Left ventricle myocardium superior (tissue), 1 donor: ENCODE measurements around the gene CHN2. TPM values are rescaled to one million over a fixed set of nuclear protein-coding genes. Genes with fewer than 3 reads are reported as not detected.
"Not testable (repeated sequence)": the region's sequence is repeated elsewhere in the genome, so short reads cannot be mapped to it uniquely, and the experiment has no call there.

ENCODE experiments used
- ATAC-seq: fragments of 200-7000 bp; cut with Tn5 transposase; one replicate; pipeline ENCODE4 v1.9.1; 2020; ENCODE audit warnings: mild to moderate bottlenecking, moderate library complexity
- DNase-seq: peaks from one replicate; pipeline ENCODE4 v3.0.0-alpha.2; 2020
- intact Hi-C: fragments of 100-400 bp; cut with micrococcal nuclease; formaldehyde crosslinking; loops from one replicate; pipeline ENCODE4 v1.11.0; 2022
- total RNA-seq: library from RNA; stranded (reverse); fragmentation: NEBNext Ultra II Directional; extraction: Animal tissue kit (Norgen Biotek cat#: 25700); gene quantifications from one replicate; pipeline ENCODE4 v1.2.1, GENCODE V29; 2021
- donor health status: DM: no; HTN: yes; CAD: no; lungs with severe emphysema.

The CHN2 gene
- total RNA-seq, 1 donor from 2014 or later: 32.2 TPM

GRCh38 chr7:29248713-29249382, 54.3 kb downstream of the CHN2 start:
- DNase-seq (no peak), ATAC-seq (peak; percentile 33)
- intact Hi-C loops: no loop called here

GRCh38 chr7:29249383-29249750, 54.8 kb downstream of the CHN2 start:
- ATAC-seq: no peak
- intact Hi-C loops: no loop called here
- no peak for DNase-seq

DNA sequence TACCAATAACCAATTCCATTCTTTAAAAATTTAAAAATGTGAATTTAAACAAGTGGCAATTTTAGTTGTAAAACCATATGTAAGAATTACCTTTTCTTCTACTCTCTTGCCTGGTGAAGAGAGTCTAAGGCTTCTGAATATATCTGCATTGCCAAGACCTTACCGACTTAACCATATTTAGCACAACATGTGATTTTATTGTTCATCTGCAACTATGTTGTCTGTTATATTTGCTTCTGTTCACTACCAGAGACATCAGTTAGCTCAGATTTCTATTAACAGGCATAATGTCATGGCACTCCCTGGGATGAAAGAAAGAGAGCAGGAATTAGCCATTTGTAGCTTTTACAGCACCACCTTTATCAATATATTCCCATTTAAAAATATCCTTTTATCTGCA, 55.3 kb downstream of the CHN2 start:
- peak; percentile 58 for ATAC-seq
- intact Hi-C loops: no loop called here
- no peak for DNase-seq

DNA sequence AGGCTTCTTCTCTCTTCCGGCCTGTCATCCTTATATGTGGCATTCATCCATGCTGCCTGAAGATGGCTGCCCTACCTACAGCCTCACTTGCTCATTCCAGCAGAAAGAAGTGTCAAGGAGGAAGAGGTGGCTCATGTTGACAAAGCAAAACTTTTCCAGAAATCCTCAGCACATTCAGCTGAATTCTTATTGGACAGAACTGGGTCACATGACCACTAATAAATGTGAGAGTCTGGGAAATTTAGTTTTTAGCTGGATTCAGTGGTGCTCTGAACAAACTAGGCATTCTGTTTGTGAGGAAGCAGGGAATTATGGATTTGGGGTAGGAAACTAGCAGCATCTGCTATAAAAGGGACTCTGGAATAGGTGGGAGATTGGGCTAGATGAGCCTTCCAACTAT, 58.6 kb downstream of the CHN2 start:
- no peak for ATAC-seq
- intact Hi-C loops: no loop called here
- no peak for DNase-seq

DNA sequence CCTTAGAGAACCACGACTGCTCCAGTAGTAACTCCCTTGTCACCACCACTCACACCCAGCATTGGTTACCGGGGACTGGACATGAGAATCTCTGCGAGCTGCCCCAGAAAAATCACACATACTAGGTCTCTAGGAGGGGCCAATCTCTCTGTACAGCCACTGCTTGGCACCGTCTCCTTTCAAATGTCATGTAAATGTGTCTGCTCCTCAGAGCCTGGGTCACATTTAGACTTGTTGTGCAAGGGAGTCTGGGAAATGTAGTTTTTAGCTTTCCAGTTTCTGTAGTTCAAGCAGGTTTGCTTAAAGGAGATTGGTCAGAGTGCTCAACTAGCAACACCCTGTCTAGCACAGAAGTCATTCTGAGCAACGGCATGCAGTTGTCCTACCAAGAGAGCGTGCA, 60.0 kb downstream of the CHN2 start:
- DNase-seq: no peak
- intact Hi-C loops: no loop called here
- ATAC-seq: peak; percentile 58

GRCh38 chr7:29255199-29255878, 60.8 kb downstream of the CHN2 start:
- intact Hi-C loops: no loop called here
- peak; percentile 43 for ATAC-seq

GRCh38 chr7:29255906-29256692, 61.5 kb downstream of the CHN2 start:
- ATAC-seq: peak; percentile 62
- DNase-seq: no peak
- intact Hi-C loops: no loop called here

More at GRCh38 chr7:29255199-29255878, 60.8 kb downstream of the CHN2 start:
- DNase-seq: no peak

GRCh38 chr7:29256693-29257002, 62.1 kb downstream of the CHN2 start:
- DNase-seq (no peak), ATAC-seq (no peak)
- intact Hi-C loops: no loop called here

DNA sequence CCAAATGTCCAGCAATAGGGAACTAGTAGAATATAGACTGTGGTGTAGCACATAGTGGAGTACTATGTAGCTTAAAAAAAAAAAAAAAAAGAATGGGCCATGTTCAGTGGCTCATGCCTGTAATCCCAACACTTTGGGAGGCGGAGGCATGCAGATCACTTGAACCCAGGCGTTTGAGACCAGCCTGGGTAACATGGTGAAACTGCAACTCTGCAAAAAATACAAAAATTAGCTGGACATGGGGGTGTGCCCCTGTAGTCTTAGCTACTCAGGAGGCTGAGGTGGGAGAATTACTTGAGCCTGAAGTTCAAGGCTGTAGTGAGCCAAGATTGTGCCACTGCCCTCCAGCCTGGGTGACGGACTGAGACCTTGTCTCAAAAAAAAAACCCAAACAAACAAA, 64.4 kb downstream of the CHN2 start:
- intact Hi-C loops: no loop called here
- DNase-seq: no peak

DNA sequence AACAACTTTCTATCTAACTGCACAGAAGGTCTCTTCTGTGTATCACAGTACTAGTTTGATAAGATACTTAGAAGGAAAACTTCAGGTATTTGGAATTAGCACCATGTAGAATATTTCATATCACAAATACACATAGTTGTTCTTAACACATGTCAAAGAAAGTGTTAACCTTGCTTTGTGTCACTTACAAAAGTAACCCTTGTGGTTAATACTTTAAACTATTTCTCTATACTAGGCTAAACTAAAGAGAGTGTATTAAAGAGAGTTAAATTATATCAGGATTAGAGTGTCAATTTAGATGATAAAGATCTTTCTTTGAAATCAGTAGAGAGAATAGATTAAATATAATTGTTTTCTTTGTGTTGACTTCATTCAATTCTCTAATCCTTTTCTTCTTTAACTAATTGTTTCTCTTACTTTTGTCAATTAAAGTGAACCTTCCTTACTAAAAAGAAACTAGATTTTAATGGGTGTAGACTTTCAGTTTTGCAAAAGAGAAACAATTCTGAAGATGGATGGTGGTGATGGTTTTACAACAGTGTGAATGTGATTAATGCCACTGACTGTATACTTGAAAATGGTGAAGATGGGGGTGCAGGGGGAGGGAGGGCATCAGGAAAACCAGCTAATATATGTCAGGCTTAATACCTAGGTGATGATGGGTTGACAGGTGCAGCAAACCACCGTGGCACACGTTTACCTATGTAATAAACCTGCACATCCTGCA, 67.8 kb downstream of the CHN2 start:
- no peak for DNase-seq
- intact Hi-C loops: no loop called here
- no peak for ATAC-seq

More for the DNA sequence above, 64.4 kb downstream of the CHN2 start:
- no peak for ATAC-seq

DNA sequence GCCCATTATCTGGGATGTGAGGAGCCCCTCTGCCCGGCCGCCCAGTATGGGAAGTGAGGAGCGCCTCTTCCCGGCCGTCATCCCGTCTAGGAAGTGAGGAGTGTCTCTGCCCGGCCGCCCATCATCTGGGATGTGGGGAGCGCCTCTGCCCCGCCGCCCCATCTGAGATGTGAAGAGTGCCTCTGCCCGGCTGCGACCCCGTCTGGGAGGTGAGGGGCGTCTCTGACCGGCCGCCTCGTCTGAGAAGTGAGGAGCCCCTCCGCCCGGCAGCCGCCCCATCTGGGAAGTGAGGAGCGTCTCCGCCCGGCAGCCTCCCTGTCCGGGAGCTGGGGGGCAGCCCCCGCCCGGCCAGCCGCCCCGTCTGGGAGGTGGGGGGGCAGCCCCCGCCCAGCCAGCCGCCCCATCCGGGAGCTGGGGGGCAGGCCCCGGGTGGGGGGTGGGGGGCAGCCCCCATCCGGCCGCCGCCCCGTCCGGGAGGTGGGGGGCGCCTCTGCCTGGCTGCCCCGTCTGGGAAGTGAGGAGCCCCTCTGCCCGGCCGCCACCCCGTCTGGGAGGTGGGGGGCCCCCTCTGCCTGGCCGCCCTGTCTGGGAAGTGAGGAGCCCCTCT, 69.1 kb downstream of the CHN2 start:
- ATAC-seq, intact Hi-C loops, DNase-seq: not testable (repeated sequence)

DNA sequence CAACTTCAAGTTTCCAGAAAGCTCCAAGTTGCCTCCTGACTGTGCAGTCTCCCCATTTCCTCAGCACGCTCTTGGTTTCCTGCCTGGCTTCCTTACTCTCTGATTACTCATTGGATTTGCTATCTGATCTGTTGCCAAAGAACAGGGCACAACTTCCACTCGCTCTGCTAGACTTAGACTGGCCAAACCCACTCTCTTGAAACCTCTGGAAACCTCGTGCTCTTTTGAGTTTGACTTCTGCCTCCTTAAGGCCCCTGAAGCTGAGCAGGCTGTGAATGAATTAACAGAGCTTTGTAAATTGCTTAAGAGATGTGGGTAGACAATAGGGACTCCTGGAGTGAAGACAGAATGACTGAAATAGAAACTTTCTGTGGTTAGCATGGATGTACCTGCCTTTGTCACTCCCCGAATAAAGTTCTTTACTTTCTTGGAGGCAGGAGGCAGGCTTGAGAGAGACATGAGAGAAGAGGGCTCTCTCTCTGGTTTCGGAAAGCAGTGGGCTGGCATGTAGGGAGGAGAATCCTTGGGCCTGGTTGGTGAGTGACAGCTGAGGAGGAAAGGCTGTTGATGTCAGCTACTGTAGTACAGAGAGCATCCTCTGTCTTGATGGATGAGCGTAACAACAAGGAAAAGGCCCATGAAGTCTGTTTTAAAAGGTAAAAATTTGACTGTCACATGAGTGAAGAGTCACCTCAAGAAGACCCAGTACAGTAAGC, 70.8 kb downstream of the CHN2 start:
- ATAC-seq (peak; percentile 59), DNase-seq (no peak)
- intact Hi-C loops: no loop called here

DNA sequence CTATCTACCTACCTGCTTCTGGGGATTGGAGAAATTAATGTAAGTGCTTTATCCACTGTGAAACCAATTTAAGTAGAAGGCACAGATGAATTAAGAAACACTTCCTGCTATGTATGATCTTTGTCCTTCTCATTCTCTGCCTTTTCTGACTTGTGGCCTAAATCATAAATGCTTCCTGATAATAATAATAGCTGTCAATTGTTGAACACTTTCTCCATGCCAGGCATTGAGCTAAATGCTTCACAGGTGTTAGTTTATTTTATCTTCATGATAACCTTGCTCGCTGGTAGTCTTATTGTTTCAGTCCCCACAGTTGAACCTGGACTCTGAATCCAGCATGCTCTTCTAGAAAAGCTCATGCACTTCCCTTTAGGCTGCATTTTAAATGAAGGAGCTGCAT, 75.4 kb downstream of the CHN2 start:
- DNase-seq (no peak), ATAC-seq (no peak)
- intact Hi-C loops: no loop called here

GRCh38 chr7:29270594-29271318, 76.2 kb downstream of the CHN2 start:
- intact Hi-C loops: no loop called here
- no peak for ATAC-seq

GRCh38 chr7:29271319-29271658, 76.7 kb downstream of the CHN2 start:
- ATAC-seq (no peak), DNase-seq (no peak)
- intact Hi-C loops: no loop called here

More at GRCh38 chr7:29270594-29271318, 76.2 kb downstream of the CHN2 start:
- DNase-seq: no peak

DNA sequence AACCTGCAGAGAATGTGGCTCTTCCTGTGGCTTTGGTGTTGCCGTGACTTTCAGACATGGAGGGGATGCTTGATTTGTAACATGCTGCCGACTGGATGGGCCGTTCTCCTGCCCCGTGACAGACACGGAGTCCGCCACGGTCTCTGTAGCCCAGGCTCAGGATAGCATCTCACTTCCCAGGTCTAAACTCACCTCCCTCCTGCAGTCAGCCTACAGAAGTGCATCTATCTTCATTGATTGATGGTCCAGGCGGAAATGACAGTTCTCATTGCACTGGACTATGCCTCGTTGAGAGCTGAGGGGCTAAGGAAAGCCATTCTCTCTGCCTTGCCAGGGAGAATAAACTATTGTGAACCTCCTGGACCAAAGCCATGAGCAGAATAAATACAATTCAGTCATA, 77.5 kb downstream of the CHN2 start:
- DNase-seq: no peak
- no peak for ATAC-seq

GRCh38 chr7:29274146-29275017, 79.8 kb downstream of the CHN2 start:
- DNase-seq (no peak), ATAC-seq (no peak)
- intact Hi-C loops: no loop called here

More for the DNA sequence above, 77.5 kb downstream of the CHN2 start:
- intact Hi-C loops: no loop called here
